CD4-positive, alpha-beta memory T cell (primary cell): Measurements from ENCODE around the gene POU6F1. TPM values are rescaled to one million over a fixed set of nuclear protein-coding genes. Genes with fewer than 3 reads are reported as not detected.

Experiments
- CTCF ChIA-PET: fragments of 350-600 bp; sonication (Branson Sonifier 250); formaldehyde crosslinking; loops from one replicate; lab custom pipeline; 2021; ENCODE audit warnings: inconsistent platforms; ENCODE audit not compliant: partially characterized antibody; lab: Charles Lee
- POLR2A ChIA-PET: fragments of 350-600 bp; sonication (Branson Sonifier 250); formaldehyde crosslinking; loops from one replicate; lab custom pipeline; 2021; ENCODE audit not compliant: partially characterized antibody; lab: Charles Lee
- DNase-seq, 5 donors: peaks; one replicate each; pipeline versions ENCODE4 v3.0.0 to v3.0.0-alpha.2; 2020 to 2022; ENCODE audit warnings: mixed read lengths in 1 of 5
- H3K27ac ChIP-seq: one replicate; pipeline ENCODE4 v1.7.0; 2013; ENCODE audit warnings: low read depth, low read length
- H3K27me3 ChIP-seq: 2 replicates; pipeline ENCODE4 v1.7.0; 2013; ENCODE audit warnings: mild to moderate bottlenecking, low read length, moderate library complexity; ENCODE audit not compliant: insufficient read depth
- H3K36me3 ChIP-seq: 2 replicates; pipeline ENCODE4 v1.7.0; 2013; ENCODE audit warnings: mild to moderate bottlenecking, low read length, moderate library complexity; ENCODE audit not compliant: insufficient read depth
- H3K4me1 ChIP-seq: 2 replicates; pipeline ENCODE4 v1.7.0; 2013; ENCODE audit warnings: mild to moderate bottlenecking, low read length, moderate library complexity; ENCODE audit not compliant: insufficient read depth
- H3K4me3 ChIP-seq, 2 donors: one replicate each; pipeline ENCODE4 v1.7.0; 2013; ENCODE audit warnings: low read length in 2 of 2, mild to moderate bottlenecking in 1 of 2
- H3K9me3 ChIP-seq, 2 donors: one replicate each; pipeline ENCODE4 v1.7.0; 2013; ENCODE audit warnings: low read length in 2 of 2, control low read depth in 1 of 2; ENCODE audit not compliant: control insufficient read depth in 1 of 2
- H3K27ac Mint-ChIP-seq, 7 donors: one replicate each; pipeline ENCODE4 v1.8.0; 2020 to 2021; ENCODE audit warnings: mixed read lengths in 7 of 7, mild to moderate bottlenecking in 6 of 7, inconsistent platforms in 3 of 7, moderate library complexity in 3 of 7
- H3K27me3 Mint-ChIP-seq, 2 donors: one replicate each; pipeline ENCODE4 v1.8.0; 2020 to 2021; ENCODE audit warnings: mixed read lengths in 2 of 2
- H3K36me3 Mint-ChIP-seq, 2 donors: one replicate each; pipeline ENCODE4 v1.8.0; 2020 to 2021; ENCODE audit warnings: mixed read lengths in 2 of 2, inconsistent platforms in 1 of 2, mild to moderate bottlenecking in 1 of 2
- H3K4me1 Mint-ChIP-seq, 4 donors: one replicate each; pipeline ENCODE4 v1.8.0; 2020 to 2021; ENCODE audit warnings: mixed read lengths in 4 of 4, mild to moderate bottlenecking in 1 of 4
- H3K4me3 Mint-ChIP-seq, 8 donors: one replicate each; pipeline ENCODE4 v1.8.0; 2020 to 2021; ENCODE audit warnings: mixed read lengths in 8 of 8, mild to moderate bottlenecking in 7 of 8, moderate library complexity in 6 of 8, inconsistent platforms in 3 of 8
- H3K9me3 Mint-ChIP-seq, 8 donors: one replicate each; pipeline ENCODE4 v1.8.0; 2020 to 2021; ENCODE audit warnings: mixed read lengths in 8 of 8, mild to moderate bottlenecking in 5 of 8, inconsistent platforms in 3 of 8, moderate library complexity in 1 of 8
- intact Hi-C: fragments of 100-400 bp; cut with micrococcal nuclease; formaldehyde crosslinking; loops from one replicate; pipeline ENCODE4 v1.15.1; 2023
- polyA plus RNA-seq, 2 donors: library from polyadenylated mRNA; unstranded; fragments of 300-500 nt; fragmentation: Illumina TruSeq; gene quantifications; one replicate each; pipeline ENCODE4 v1.2.3, GENCODE V29; 2021
- total RNA-seq, 2 experiments: library from RNA; stranded (reverse); gene quantifications; one replicate each; pipeline ENCODE4 v1.2.3, GENCODE V29; 2021

Gene POU6F1
- total and polyA plus RNA-seq, 4 experiments from 2014 or later, result 1.4 to 79.8 (median 40.2) TPM

DNA sequence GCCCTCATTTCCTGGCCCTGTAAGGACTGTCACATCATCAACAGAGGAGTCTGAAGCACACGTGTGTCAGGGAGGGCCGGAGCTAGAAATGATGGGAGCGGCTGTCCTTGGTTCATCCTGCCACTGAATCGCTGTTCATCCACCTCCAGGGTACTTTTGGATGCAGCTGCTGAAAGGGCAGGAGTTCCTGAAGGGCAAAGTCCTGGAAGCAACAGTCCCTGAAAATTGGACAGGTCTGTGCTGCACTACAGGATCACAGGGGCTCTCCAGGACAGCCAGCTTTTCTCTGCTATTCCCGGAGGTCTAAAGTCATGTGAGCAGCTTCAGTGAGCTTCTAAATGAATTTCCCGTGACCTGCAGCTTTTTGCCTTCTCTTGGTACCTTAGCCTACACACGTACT lies 17.7 kb downstream of the POU6F1 start:
- intact Hi-C loops, result no loop called here
- H3K4me1 Mint-ChIP-seq, result peaks cover 10 to 32% (median 17%) of the 10 kb centered on the region in 4 donors
- H3K36me3 Mint-ChIP-seq, result peaks cover 6 to 7% of the 10 kb centered on the region in 2 donors

DNA sequence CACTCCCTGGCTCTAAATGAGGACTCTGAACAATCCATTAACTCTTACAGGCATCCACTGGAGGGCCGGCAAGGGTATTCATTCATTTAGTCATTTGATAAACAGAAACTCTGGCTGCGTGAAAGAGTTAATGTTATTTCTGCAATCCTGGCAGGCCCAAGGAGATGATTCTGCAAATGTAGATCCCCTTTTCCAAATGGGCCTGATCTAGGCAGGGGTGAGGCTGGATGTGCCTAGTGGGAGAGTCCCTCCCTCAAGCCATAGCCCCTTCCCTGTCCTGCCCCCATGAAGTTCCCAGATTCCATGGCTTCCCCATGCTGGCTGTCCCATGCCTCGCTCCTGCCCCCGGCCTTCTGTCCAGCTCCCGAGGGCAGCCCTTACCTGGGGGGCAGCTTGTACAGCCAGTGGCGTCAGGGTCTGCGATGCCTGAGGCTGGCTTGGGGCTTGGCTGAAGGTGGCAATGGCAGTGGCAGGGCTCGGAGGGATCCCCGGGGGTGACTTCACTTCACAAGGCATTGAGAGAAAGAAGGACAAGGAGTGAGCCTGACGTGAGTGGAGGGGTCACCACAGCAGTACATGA lies 18.4 kb downstream of the POU6F1 start:
- H3K9me3 Mint-ChIP-seq, result no peaks in the 10 kb centered on the region
- H3K36me3 ChIP-seq, result no peaks in the 10 kb centered on the region
- H3K4me3 Mint-ChIP-seq, result no peak overlapping the region
- H3K9me3 ChIP-seq, result no peaks in the 10 kb centered on the region
- POLR2A ChIA-PET, result interaction anchor here (1.0 kb wide), 1 partner anchor 27 kb away, joined by 3 read pairs; the partner anchor contains the start of gene TFCP2
- no peaks in the 10 kb centered on the region for H3K27me3 ChIP-seq
- H3K27ac ChIP-seq, result no peak overlapping the region
- DNase-seq, result no peak
- CTCF ChIA-PET, result no interaction called here
- no peaks in the 10 kb centered on the region for H3K27me3 Mint-ChIP-seq
- H3K27ac Mint-ChIP-seq, result peak overlapping the region in 3 of 7 donors; percentile 17 to 60 (median 32)
- intact Hi-C loops, result no loop called here
- H3K4me3 ChIP-seq, result no peak overlapping the region
- H3K4me1 Mint-ChIP-seq, result peaks cover 10 to 31% (median 17%) of the 10 kb centered on the region in 4 donors
- H3K36me3 Mint-ChIP-seq, result peaks cover 7 to 8% of the 10 kb centered on the region in 2 donors
- H3K4me1 ChIP-seq, result peaks cover 28% of the 10 kb centered on the region

More for the DNA sequence above, 17.7 kb downstream of the POU6F1 start:
- Histone ChIP-seq H3K27me3 (no peaks in the 10 kb centered on the region), H3K9me3 (no peaks in the 10 kb centered on the region), H3K27ac (no peak overlapping the region), H3K4me3 (no peak overlapping the region), H3K36me3 (no peaks in the 10 kb centered on the region), H3K4me1 (peaks cover 28% of the 10 kb centered on the region)
- ChIA-PET POLR2A (no interaction called here), CTCF (no interaction called here)
- H3K4me3 Mint-ChIP-seq, result no peak overlapping the region
- no peak for DNase-seq
- H3K27ac Mint-ChIP-seq, result peak overlapping the region in 3 of 7 donors; percentile 43 to 65 (median 60)
- no peaks in the 10 kb centered on the region for H3K27me3 Mint-ChIP-seq
- no peaks in the 10 kb centered on the region for H3K9me3 Mint-ChIP-seq

DNA sequence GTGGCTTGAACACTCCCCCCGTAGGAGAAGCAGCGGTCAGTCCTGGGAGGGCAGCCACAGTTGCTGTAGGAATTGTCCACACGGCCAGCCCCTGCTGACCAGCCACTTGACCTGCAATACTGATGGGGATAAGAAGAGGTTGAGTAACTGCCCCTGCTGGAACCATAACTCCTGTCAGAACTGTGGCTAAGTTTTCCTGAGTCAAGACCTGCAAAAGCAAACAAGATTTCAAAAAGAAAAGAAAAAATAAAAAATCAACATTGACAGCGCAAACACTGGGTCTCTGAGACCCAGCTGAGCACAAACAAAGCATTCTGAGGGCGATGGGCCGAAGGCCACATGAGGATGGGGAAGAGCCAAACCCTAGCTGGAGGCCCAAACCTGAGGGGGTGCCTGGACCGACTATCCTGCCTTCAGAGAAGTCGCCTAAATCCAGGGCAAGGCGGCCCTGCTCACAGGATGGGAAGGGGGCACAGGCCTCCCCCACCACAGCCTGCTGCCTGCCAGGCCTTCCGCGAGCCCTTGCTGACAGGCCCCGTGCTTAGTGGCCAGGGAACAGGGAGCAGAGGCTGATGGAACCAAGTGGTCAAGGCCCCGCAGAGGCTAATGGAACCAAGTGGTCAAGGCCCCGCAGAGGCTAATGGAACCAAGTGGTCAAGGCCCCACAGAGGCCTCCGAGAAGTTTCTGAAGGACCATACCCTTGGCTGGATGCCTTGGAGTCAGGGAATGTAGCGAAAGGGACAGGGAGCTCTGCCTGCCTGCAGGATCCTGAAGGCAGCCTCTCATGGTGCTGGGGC lies 19.1 kb downstream of the POU6F1 start:
- DNase-seq, result no peak
- CTCF ChIA-PET, result no interaction called here
- peaks cover 7 to 8% of the 10 kb centered on the region in 2 donors for H3K36me3 Mint-ChIP-seq
- no peaks in the 10 kb centered on the region for H3K9me3 ChIP-seq
- H3K27ac Mint-ChIP-seq, result peak overlapping the region in 2 of 7 donors; percentile 17
- POLR2A ChIA-PET, result interaction anchor here (1.0 kb wide), 1 partner anchor 27 kb away, joined by 3 read pairs; the partner anchor contains the start of gene TFCP2
- H3K4me3 Mint-ChIP-seq, result no peak overlapping the region
- H3K4me1 Mint-ChIP-seq, result peaks cover 9 to 27% (median 17%) of the 10 kb centered on the region in 4 donors
- no peak overlapping the region for H3K4me3 ChIP-seq
- no peaks in the 10 kb centered on the region for H3K27me3 ChIP-seq
- H3K9me3 Mint-ChIP-seq, result no peaks in the 10 kb centered on the region
- H3K4me1 ChIP-seq, result peaks cover 28% of the 10 kb centered on the region
- H3K27ac ChIP-seq, result no peak overlapping the region
- no peaks in the 10 kb centered on the region for H3K27me3 Mint-ChIP-seq
- intact Hi-C loops, result no loop called here
- no peaks in the 10 kb centered on the region for H3K36me3 ChIP-seq

DNA sequence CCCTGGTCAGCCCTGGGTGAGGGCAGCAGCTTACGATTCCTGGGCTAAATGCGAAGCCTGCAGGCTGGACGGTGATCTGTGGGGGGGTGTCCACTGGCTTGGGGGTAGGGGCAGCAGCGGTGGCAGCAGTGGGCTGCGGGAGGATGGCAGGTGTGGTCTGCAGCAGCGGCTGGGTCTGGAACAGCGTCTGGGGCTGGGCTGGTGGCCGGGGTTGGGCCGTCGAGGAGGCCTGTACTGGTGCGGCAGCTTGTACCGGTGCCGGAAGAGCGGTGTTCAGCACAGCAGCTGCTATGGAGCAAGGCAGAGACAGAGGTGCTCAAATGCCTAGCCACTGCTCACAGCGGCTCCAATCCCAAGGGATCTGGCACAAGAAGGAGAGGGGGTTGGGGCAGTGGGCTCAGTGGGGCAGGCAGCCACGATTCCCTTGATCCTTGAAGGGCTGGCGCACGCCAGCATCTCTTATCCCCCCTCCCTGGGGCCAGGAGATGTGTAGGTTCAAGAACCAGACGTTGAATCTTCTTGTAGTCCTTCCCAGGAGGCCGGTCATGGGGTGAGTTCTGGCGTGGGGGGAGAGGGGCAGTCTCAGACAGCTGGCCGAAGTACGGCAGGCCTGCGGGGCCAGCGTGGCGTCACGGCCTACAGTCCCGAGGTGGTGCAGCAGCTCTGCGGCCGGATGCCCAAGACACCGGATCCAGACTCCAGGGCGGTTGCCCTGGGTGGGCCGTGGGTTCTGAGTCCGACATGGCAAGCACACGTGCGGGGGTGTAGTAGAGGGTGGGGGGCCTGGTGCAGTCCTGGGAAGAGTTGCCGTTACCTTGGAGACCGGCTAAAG lies 19.9 kb downstream of the POU6F1 start:
- no peak overlapping the region for H3K4me3 Mint-ChIP-seq
- H3K36me3 Mint-ChIP-seq, result peaks cover 8 to 9% of the 10 kb centered on the region in 2 donors
- no peaks in the 10 kb centered on the region for H3K9me3 Mint-ChIP-seq
- Histone ChIP-seq H3K27me3 (no peaks in the 10 kb centered on the region), H3K4me3 (no peak overlapping the region), H3K27ac (no peak overlapping the region), H3K4me1 (peaks cover 20% of the 10 kb centered on the region), H3K9me3 (no peaks in the 10 kb centered on the region), H3K36me3 (no peaks in the 10 kb centered on the region)
- no peaks in the 10 kb centered on the region for H3K27me3 Mint-ChIP-seq
- CTCF ChIA-PET, result no interaction called here
- no peak for DNase-seq
- H3K4me1 Mint-ChIP-seq, result peaks cover 2 to 18% (median 9%) of the 10 kb centered on the region in 4 donors
- H3K27ac Mint-ChIP-seq, result no peak overlapping the region
- intact Hi-C loops, result no loop called here
- POLR2A ChIA-PET, result interaction anchor here (1.0 kb wide), 2 partner anchors 26 to 41 kb away, joined by 3 read pairs; partner anchors contain the start of genes DAZAP2 and TFCP2

DNA sequence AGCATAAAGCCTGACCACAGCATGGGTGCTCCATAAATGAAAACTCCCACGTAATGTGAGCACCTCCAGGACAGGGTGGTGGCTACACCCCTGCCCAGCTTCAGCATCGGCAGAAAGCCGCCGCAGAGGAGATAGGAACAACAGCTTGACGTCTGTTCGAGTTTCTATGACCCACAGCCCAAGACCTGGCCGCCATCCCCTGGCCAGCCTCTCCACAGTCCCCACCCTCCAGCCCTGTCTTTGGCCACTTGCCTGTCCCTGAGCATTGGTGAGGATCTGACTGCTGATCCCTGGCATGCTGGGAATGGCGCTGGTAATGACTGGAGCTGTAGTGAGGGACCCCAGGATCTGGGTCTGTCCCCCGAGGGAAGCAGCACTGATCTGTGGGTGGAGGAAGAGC lies 21.3 kb downstream of the POU6F1 start:
- no peak for DNase-seq
- ChIA-PET CTCF (no interaction called here), POLR2A (no interaction called here)
- no peaks in the 10 kb centered on the region for H3K27me3 ChIP-seq
- no peaks in the 10 kb centered on the region for H3K9me3 ChIP-seq
- intact Hi-C loops, result no loop called here
- no peak overlapping the region for H3K27ac ChIP-seq
- H3K36me3 ChIP-seq, result peaks cover 4% of the 10 kb centered on the region
- peaks cover 6% of the 10 kb centered on the region for H3K4me1 ChIP-seq
- no peak overlapping the region for H3K4me3 ChIP-seq
- peaks cover 16 to 17% of the 10 kb centered on the region in 2 donors for H3K36me3 Mint-ChIP-seq
- no peaks in the 10 kb centered on the region for H3K9me3 Mint-ChIP-seq
- peaks cover 0 to 8% (median 2%) of the 10 kb centered on the region in 4 donors for H3K4me1 Mint-ChIP-seq
- H3K27me3 Mint-ChIP-seq, result no peaks in the 10 kb centered on the region
- H3K4me3 Mint-ChIP-seq, result no peak overlapping the region
- H3K27ac Mint-ChIP-seq, result peak overlapping the region in 1 of 7 donors; percentile 29

DNA sequence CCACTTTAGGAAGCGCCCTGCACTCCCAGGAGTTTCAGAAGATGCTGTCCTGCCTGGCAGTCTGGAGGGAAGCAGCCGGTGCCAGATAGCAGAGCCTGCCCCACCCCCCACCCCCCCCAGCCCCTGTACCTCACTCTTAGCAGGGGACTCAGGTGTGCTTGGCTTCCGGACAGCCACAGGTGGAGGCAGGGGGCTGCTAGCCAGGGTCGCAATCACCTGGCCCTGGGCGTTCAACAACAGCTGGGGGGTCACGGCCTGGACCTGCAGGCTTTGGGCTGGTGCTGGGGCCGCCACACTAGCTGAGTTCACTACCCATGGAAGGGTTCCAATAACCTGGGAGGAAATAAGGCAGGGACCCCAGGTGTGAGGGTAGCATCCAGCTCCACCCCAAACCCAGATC lies 22.0 kb downstream of the POU6F1 start:
- intact Hi-C loops, result no loop called here
- Mint-ChIP-seq H3K27ac (no peak overlapping the region), H3K9me3 (no peaks in the 10 kb centered on the region), H3K36me3 (peaks cover 22 to 23% of the 10 kb centered on the region in 2 donors), H3K4me1 (peaks cover 0 to under 1% (median under 1%) of the 10 kb centered on the region in 4 donors), H3K27me3 (no peaks in the 10 kb centered on the region), H3K4me3 (no peak overlapping the region)
- Histone ChIP-seq H3K27me3 (no peaks in the 10 kb centered on the region), H3K4me1 (peaks cover under 1% of the 10 kb centered on the region), H3K9me3 (no peaks in the 10 kb centered on the region), H3K4me3 (no peak overlapping the region), H3K36me3 (peaks cover 6% of the 10 kb centered on the region), H3K27ac (no peak overlapping the region)
- no peak for DNase-seq
- ChIA-PET POLR2A (no interaction called here), CTCF (no interaction called here)

DNA sequence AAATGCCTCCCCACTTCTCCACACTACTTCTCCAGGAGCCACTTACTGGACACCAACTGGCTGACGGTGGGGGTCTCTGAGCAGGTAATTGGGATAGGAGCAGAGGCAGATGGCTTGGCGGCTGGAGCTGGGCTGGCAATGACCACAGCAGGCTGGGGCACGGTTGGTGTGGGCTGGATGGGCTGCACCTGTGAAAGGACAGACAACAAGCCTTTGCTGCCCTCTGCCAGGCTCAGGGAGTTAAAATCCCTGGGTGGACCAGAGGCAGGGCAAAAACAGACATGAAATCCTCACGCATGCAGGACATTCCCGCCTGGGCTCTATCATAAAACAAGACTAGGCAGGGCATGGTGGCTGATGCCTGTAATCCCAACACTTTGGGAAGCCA lies 25.6 kb downstream of the POU6F1 start:
- Histone ChIP-seq H3K4me3 (no peak overlapping the region), H3K27me3 (no peaks in the 10 kb centered on the region), H3K27ac (no peak overlapping the region), H3K4me1 (no peaks in the 10 kb centered on the region), H3K36me3 (peaks cover 20% of the 10 kb centered on the region), H3K9me3 (no peaks in the 10 kb centered on the region)
- no peak for DNase-seq
- H3K27me3 Mint-ChIP-seq, result no peaks in the 10 kb centered on the region
- ChIA-PET POLR2A (no interaction called here), CTCF (no interaction called here)
- H3K9me3 Mint-ChIP-seq, result no peaks in the 10 kb centered on the region
- H3K36me3 Mint-ChIP-seq, result peaks cover 27 to 30% of the 10 kb centered on the region in 2 donors
- H3K27ac Mint-ChIP-seq, result peak overlapping the region in 1 of 7 donors; percentile 12
- no peak overlapping the region for H3K4me3 Mint-ChIP-seq
- no peaks in the 10 kb centered on the region for H3K4me1 Mint-ChIP-seq
- intact Hi-C loops, result no loop called here
